Measurements from ENCODE around the gene LRRK1.

Gene LRRK1

GRCh38 chr15:101105059-101105891 is 186.1 kb downstream of the LRRK1 start:
- peak; percentile 49 for DNase-seq

GRCh38 chr15:101107101-101107500 is 187.9 kb downstream of the LRRK1 start:
- no peak for DNase-seq

- no peak for DNase-seq
These were observed 188.7 kb downstream of the LRRK1 start for GRCh38 chr15:101107625-101108460.

- no peak for DNase-seq
These were observed 189.3 kb downstream of the LRRK1 start for GRCh38 chr15:101108461-101108775.

- no peak for DNase-seq
These were observed 189.6 kb downstream of the LRRK1 start for GRCh38 chr15:101108791-101109190.

GRCh38 chr15:101110681-101111569 is 191.8 kb downstream of the LRRK1 start:
- no peak for DNase-seq

- no peak for DNase-seq
These were observed 192.6 kb downstream of the LRRK1 start for GRCh38 chr15:101111570-101112262.

- DNase-seq = no peak
These were observed 193.4 kb downstream of the LRRK1 start for GRCh38 chr15:101112336-101113113.

GRCh38 chr15:101113114-101114005 is 194.2 kb downstream of the LRRK1 start:
- no peak for DNase-seq

GRCh38 chr15:101114166-101114565 is 195.0 kb downstream of the LRRK1 start:
- DNase-seq = no peak

GRCh38 chr15:101114610-101115009 is 195.5 kb downstream of the LRRK1 start:
- no peak for DNase-seq

- DNase-seq = no peak
These were observed 196.2 kb downstream of the LRRK1 start for GRCh38 chr15:101115393-101115785.

GRCh38 chr15:101115786-101116680 is 196.9 kb downstream of the LRRK1 start:
- peak; percentile 65 for DNase-seq

- no peak for DNase-seq
These were observed 197.5 kb downstream of the LRRK1 start for GRCh38 chr15:101116681-101116976.

- DNase-seq = no peak
These were observed 199.0 kb downstream of the LRRK1 start for GRCh38 chr15:101118116-101118515.

- no peak for DNase-seq
These were observed 199.5 kb downstream of the LRRK1 start for GRCh38 chr15:101118615-101119014.

- no peak for DNase-seq
These were observed 200.0 kb downstream of the LRRK1 start for GRCh38 chr15:101119181-101119580.
